ENCODE measurements around the gene TGFBR3L.

TGFBR3L gene

DNA sequence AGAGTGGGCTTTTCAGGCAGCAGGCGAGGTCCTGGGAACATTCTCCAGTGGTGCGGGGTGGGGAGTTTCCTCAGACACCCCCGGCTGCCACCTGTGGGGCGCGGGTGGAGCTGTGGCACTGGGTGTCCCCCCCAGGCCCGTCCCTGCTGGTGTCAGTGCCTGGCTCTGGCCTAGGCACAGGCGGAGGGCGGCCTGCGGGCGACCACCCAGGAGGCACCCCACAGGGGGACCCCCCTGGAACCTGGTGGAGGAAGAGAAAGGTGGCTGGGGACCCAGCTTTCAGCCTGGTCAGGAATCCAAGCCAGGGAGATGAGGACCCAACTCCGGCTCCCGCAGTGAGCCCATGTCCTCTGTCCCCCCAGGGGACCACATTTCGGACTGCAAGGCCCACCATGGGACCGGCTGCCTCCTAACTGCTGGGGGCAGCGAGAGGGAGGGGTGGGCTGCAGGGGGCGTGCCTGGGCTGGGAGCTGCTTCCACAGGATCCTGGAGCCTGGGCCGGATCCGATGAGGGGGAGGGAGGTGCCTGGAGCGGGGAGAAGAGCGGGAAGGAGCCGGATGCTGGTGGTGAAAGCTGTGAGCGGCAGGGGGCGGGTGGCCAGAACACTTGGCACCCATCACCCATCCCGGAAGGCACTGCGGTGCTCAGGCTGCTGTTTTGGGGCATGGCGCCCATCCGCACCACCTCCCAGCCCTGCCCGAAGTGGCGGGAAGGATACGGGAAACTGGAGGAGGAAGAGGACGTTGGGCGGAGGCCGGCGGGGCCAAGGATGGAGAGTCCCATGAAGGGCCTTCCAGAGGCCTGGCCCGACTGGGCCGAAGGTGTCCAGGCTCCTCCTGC, 16.8 kb downstream of the TGFBR3L start:
- Histone ChIP-seq H3K27ac (peak overlapping the region; percentile 91 to 96), H3K36me3 (peaks cover 33 to 59% (median 57%) of the 10 kb centered on the region in 3 donors), H3K27me3 (no peaks in the 10 kb centered on the region), H3K4me3 (no peak overlapping the region), H3K4me1 (peaks cover 0 to 98% (median 72%) of the 10 kb centered on the region in 4 donors), H3K9me3 (no peaks in the 10 kb centered on the region)
- TF ChIP-seq, protein P1, sequence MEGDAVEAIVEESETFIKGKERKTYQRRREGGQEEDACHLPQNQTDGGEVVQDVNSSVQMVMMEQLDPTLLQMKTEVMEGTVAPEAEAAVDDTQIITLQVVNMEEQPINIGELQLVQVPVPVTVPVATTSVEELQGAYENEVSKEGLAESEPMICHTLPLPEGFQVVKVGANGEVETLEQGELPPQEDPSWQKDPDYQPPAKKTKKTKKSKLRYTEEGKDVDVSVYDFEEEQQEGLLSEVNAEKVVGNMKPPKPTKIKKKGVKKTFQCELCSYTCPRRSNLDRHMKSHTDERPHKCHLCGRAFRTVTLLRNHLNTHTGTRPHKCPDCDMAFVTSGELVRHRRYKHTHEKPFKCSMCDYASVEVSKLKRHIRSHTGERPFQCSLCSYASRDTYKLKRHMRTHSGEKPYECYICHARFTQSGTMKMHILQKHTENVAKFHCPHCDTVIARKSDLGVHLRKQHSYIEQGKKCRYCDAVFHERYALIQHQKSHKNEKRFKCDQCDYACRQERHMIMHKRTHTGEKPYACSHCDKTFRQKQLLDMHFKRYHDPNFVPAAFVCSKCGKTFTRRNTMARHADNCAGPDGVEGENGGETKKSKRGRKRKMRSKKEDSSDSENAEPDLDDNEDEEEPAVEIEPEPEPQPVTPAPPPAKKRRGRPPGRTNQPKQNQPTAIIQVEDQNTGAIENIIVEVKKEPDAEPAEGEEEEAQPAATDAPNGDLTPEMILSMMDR (IDR thresholded peaks at IDR 0.05), result no peak
- peak in 1 of 2 donors; percentile 88 for DNase-seq
- intact Hi-C loops (cut with DNase I; ENCODE audit: low total_unique reads), result no loop called here

DNA sequence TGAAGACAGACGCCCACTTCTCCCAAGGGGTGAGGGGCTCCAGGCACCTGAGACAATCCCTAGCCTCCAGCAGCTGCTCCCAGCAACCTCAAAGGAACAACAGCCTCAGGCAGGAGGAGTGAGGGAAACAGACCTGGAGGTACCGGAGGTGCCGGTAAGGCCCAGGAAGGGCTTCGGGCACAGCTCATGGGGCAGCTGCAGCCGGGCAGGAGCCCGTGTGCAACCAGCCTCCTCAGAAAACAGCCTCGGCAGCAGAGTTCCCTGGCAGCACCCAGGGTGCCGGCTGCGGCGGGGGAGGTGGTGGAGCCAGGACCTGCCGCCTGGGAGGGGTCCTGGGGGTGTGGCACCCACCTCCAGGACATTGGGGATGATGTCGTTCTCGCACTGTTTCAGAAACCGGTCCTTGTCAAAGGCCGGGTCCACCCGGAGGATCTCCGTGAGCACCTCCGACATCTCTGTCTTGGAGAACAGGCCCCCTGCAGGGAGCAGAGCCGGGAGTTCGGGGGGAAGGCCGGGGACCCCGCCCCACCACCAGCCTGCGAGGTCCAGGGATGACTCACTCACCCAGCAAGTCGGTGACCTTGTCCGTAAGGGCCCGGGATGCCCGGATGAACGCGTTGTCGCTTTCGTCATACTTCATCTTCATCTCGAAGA, 17.8 kb downstream of the TGFBR3L start:
- no peak overlapping the region for H3K4me3 ChIP-seq
- H3K27ac ChIP-seq, result peak overlapping the region; percentile 91 to 96
- peaks cover 42 to 69% (median 67%) of the 10 kb centered on the region in 3 donors for H3K36me3 ChIP-seq

DNA sequence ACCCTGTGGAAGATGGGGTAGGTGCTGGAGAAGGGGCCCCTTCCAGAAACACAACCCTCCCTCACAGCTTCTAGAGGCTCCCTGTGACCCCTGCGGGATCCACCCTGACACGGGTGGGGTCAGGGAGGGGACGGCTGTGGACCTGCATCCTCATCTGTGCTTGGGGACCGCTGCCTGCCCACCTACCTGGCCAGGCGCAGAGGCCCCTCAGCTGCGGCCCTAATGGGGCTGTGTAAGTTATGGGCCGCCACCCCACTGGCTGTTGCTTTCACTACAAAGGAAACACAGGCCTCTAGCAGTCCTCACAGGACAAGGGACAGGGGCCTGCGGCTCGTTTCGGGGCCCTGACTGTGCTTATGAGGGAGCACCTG, 18.3 kb downstream of the TGFBR3L start:
- intact Hi-C loops (cut with DNase I; ENCODE audit: low total_unique reads), result no loop called here
- no peak for DNase-seq
- Histone ChIP-seq H3K27ac (peak overlapping the region; percentile 91 to 96), H3K4me1 (peaks cover 0 to 83% (median 57%) of the 10 kb centered on the region in 4 donors), H3K9me3 (no peaks in the 10 kb centered on the region), H3K4me3 (no peak overlapping the region), H3K27me3 (no peaks in the 10 kb centered on the region), H3K36me3 (peaks cover 48 to 74% (median 72%) of the 10 kb centered on the region in 3 donors)
- TF ChIP-seq, protein P1 (IDR thresholded peaks at IDR 0.05), result no peak

More for the DNA sequence above, 17.8 kb downstream of the TGFBR3L start:
- DNase-seq, result no peak
- TF ChIP-seq, protein P1 (IDR thresholded peaks at IDR 0.05), result no peak
- intact Hi-C loops (cut with DNase I; ENCODE audit: low total_unique reads), result no loop called here
- Histone ChIP-seq H3K4me1 (peaks cover 0 to 88% (median 62%) of the 10 kb centered on the region in 4 donors), H3K27me3 (no peaks in the 10 kb centered on the region), H3K9me3 (no peaks in the 10 kb centered on the region)

DNA sequence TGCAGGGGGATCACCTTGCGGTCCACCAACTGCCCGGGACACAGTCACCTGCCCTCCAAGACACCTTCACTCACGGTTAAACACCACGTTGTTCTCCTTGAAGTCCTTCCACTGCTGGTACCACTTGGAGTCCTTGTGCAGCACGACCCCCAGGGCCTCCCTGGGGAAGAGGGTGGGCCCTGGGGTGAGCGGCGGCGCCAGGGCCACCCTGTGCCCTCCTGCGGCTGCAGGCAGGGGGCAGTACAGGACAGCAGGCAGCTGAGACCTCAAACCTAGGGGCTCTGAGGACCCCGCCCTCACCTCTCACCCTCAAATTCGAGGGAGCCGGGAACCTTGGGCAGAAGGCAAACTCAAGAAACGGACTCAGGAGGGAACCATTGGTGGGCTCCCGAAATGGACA, 18.8 kb downstream of the TGFBR3L start:
- H3K4me1 ChIP-seq, result peaks cover 0 to 78% (median 52%) of the 10 kb centered on the region in 4 donors
- TF ChIP-seq, protein P1 (IDR thresholded peaks at IDR 0.05), result no peak
- no peak overlapping the region for H3K4me3 ChIP-seq
- H3K27ac ChIP-seq, result peak overlapping the region; percentile 91 to 96
- peaks cover 50 to 79% (median 77%) of the 10 kb centered on the region in 3 donors for H3K36me3 ChIP-seq
- no peak for DNase-seq
- no peaks in the 10 kb centered on the region for H3K27me3 ChIP-seq
- H3K9me3 ChIP-seq, result no peaks in the 10 kb centered on the region
- intact Hi-C loops (cut with DNase I; ENCODE audit: low total_unique reads), result no loop called here

DNA sequence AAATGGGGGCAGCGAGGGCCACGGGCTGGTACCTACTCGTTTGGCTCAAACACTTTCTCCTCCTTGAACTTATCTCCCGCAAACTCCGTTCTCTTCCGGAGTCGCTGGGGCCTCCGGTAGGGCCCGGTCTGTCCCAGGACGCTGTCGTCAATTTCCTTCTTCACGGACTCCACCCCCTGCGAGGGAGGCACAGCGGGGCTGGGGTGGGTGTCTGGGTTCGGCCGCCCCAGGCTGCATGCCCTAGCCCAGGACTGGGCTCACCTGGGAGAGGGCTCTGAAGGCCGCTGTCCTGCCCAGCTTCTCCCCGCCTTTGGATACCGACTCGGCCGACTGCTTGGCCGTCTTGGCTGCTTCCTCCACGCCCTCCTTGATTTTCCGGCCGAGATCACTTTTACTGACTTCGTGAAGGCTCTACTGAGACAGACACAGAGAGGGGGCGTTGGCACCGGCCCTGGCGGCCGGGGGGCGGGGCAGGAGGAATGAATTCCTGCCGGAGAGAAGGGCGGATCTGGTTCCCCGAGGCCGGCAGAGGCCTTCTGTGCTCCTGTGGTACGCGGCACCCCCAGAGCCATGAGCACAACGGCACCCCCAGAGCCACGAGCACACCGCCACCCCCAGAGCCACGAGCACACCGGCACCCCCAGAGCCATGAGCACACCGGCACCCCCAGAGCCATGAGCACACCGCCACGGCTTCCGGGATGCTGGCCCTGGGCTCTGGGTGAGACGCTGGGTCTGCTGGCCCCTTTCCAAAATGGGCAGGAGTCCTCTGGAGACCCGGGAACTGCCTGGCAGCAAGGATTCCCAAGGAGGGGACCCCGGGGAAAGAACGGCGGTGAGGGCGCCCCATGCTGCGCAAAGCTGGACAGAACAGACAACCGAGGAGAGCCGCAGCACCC, 19.4 kb downstream of the TGFBR3L start:
- Histone ChIP-seq H3K4me1 (peaks cover 0 to 73% (median 47%) of the 10 kb centered on the region in 4 donors), H3K27ac (peak overlapping the region; percentile 91 to 96), H3K36me3 (peaks cover 50 to 85% (median 80%) of the 10 kb centered on the region in 3 donors), H3K9me3 (no peaks in the 10 kb centered on the region), H3K27me3 (no peaks in the 10 kb centered on the region), H3K4me3 (peak overlapping the region in 1 of 2 donors; percentile 10)
- TF ChIP-seq, protein P1 (IDR thresholded peaks at IDR 0.05), result no peak
- DNase-seq, result no peak
- intact Hi-C loops (cut with DNase I; ENCODE audit: low total_unique reads), result no loop called here

All from tibial artery (tissue), 4 donors.